Epithelial cell of proximal tubule (primary cell): Measurements from ENCODE around the gene TMEM255A. TPM values are rescaled to one million over a fixed set of nuclear protein-coding genes. Genes with fewer than 3 reads are reported as not detected.
"Not testable (repeated sequence)": the region's sequence is repeated elsewhere in the genome, so short reads cannot be mapped to it uniquely, and the experiment has no call there.

Source experiments
- DNase-seq: peaks from one replicate; pipeline ENCODE4 v3.0.0-alpha.2; 2011; ENCODE audit warnings: low read depth
- H3K4me3 ChIP-seq: 2 replicates; pipeline ENCODE4 v1.5.1; 2011; ENCODE audit warnings: low read depth, mild to moderate bottlenecking, low read length
- total RNA-seq: library from RNA; depleted of rRNA; stranded (reverse); fragments of >200 nt; gene quantifications from 2 replicates; pipeline ENCODE4 v1.2.3, GENCODE V29; 2015
- TF ChIP-seq, protein P1 (sequence below): conservative IDR thresholded peaks from 2 replicates; pipeline ENCODE4 v1.5.1; 2012; ENCODE audit warnings: low read depth, mild to moderate bottlenecking, low read length

The TMEM255A gene
- 0.14 and 0.40 TPM in 2 replicates for total RNA-seq

DNA sequence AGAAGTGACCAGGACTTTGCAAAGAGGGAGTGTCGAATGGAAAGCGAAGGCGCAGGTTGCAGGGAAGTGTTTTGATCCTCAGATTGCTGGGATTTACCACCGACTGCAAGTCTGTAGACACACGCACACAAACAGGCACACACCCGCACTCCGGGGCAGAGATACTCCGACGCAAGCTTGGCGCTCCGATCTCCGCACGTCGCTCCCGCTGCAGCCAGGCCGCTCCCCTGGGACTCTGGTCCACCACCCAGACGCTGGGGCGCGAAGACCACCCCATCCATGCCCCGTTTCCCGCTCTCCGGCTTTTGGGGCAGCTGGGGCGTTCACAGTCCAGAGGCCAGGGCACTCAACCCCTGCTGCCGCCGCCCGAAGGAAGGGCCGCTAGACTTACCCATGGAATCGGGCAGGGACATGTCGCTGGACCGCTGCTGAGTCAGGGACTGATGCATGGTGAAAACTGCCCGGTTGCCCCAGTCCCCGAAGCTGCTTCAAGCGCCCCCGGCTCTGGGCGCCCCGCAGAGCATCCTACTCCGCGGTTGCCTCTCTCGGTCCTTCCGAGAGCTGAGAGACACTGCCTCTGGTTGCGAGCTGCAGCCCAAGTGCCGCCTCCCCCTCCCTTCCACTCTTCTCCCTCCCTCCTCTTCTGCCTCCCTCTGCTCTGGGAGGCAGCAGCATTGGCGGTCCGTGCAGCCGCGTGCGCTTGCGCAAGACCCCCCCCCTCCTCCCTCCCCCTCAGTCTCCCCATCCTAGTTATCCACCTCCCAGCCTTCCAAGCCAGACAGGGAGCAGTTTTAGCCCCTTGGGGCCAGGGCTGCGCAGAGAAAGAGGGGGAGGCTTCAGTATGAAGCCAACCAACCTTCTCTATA is at the start of gene TMEM255A:
TMEM255A (minus strand) TSS at position 601 of the 866 bp plus-strand sequence; CDS start at position 449, 152 bp downstream.
- TF ChIP-seq, protein P1, sequence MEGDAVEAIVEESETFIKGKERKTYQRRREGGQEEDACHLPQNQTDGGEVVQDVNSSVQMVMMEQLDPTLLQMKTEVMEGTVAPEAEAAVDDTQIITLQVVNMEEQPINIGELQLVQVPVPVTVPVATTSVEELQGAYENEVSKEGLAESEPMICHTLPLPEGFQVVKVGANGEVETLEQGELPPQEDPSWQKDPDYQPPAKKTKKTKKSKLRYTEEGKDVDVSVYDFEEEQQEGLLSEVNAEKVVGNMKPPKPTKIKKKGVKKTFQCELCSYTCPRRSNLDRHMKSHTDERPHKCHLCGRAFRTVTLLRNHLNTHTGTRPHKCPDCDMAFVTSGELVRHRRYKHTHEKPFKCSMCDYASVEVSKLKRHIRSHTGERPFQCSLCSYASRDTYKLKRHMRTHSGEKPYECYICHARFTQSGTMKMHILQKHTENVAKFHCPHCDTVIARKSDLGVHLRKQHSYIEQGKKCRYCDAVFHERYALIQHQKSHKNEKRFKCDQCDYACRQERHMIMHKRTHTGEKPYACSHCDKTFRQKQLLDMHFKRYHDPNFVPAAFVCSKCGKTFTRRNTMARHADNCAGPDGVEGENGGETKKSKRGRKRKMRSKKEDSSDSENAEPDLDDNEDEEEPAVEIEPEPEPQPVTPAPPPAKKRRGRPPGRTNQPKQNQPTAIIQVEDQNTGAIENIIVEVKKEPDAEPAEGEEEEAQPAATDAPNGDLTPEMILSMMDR: no peak
- peak within 1 kb of the TSS; percentile 49 for H3K4me3 ChIP-seq
- DNase-seq: no peak

DNA sequence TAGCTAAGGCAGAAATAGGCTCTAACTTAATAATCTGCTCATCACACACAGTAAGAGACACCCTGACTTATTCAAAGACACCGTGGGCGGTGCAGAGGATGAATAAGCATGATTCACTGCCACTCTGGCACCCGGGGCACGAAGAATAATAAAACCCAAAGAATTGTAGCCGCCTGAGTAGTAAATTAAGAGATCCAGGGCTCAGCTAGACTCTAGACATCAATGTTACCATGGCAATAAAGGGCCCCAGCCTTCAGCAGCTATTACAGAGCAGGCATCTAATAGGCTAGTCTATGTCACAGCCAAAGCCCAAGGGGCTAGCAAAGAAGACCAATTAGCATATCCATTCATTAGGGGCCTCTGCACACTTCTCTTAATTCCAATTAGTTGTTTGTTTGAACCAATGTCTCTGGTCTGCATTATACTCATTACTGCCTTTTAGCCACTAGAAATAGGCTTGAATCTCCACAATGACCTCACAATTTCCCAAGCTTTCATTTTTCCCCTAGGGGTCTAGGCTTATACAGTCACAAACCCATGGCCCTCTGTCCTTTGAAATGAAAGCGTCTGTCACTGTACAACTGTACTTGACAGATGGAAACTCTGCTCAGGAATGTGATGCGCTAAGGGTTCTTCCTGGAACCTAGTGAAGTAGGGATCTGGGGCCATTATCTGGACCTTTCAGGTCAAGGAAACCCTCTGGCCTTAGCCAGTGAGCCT is 47.6 kb upstream of the TMEM255A start:
- DNase-seq: no peak
- H3K4me3 ChIP-seq: no peak overlapping the region
- TF ChIP-seq, protein P1: no peak

- H3K4me3 ChIP-seq: no peak overlapping the region
- TF ChIP-seq, protein P1: no peak
- no peak for DNase-seq
Measured at GRCh38 chrX:120357186-120357585, 45.9 kb upstream of the TMEM255A start.

DNA sequence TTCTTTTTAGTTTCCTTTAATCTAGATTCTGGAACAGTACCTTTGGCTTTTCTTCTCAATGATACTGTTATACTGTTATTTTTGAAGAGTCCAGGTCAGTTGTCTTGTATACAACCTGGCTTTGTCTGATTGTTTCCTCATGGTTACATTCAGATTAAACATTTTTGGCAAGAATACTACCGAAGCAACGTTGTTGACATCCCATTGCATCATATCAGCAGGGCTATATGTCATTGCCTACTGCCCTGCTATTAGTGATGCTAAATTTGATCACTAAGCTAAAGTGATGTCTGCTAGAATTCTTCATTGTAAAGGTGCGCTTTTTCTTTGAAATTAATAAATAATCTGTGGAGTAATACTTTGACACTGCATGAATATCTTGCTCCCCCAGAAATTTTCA is 44.8 kb upstream of the TMEM255A start:
- no peak for DNase-seq
- no peak overlapping the region for H3K4me3 ChIP-seq
- TF ChIP-seq, protein P1: no peak

GRCh38 chrX:120350450-120351138 is 39.3 kb upstream of the TMEM255A start:
- H3K4me3 ChIP-seq: no peak overlapping the region
- no peak for DNase-seq
- TF ChIP-seq, protein P1: no peak

DNA sequence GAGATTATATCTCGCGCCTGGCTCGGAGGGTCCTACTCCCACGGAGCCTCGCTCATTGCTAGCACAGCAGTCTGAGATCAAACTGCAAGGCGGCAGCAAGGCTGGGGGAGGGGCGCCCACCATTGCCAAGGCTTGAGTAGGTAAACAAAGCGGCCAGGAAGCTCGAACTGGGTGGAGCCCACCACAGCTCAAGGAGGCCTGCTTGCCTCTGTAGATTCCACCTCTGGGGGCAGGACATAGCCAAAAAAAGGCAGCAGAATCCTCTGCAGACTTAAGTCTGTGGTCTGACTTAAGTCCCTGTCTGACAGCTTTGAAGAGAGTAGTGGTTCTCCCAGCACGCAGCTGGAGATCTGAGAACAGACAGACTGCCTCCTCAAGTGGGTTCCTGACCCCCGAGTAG is 33.3 kb upstream of the TMEM255A start:
- not testable (repeated sequence) for H3K4me3 ChIP-seq, DNase-seq

GRCh38 chrX:120336899-120337298 is 25.6 kb upstream of the TMEM255A start:
- TF ChIP-seq, protein P1: no peak
- DNase-seq: no peak
- no peak overlapping the region for H3K4me3 ChIP-seq
